ENCODE results near the gene PTDSS2. TPM values are rescaled to one million over a fixed set of nuclear protein-coding genes. Genes with fewer than 3 reads are reported as not detected.

PTDSS2 gene
- total RNA-seq, 2 experiments from 2014 or later = 14.8 to 18.8 TPM

- Mint-ChIP-seq H3K36me3 (ENCODE audit: low read depth) (peaks cover 19% of the 10 kb centered on the region), H3K27me3 (no peaks in the 10 kb centered on the region), H3K4me3 (no peak overlapping the region), H3K9me3 (ENCODE audit: low read depth) (no peaks in the 10 kb centered on the region), H3K27ac (peak overlapping the region; percentile 19), H3K4me1 (peaks cover 34% of the 10 kb centered on the region)
- DNase-seq (no peak), ATAC-seq (no peak)
- intact Hi-C loops (cut with DNase I, micrococcal nuclease) = loop anchor here in 1 of 2 experiments (5.0 kb wide), 1 partner anchor 248 kb away; the partner anchor contains the start of genes BET1L and RIC8A
- ChIA-PET CTCF (interaction anchor here (0.5 to 0.7 kb wide), 2 partner anchors 12 to 100 kb away, joined by 3 read pairs; no protein-coding TSS in a partner anchor), POLR2A (no interaction called here)
Observed at GRCh38 chr11:454801-455565, 4.9 kb downstream of the PTDSS2 start.

GRCh38 chr11:455566-456147 is 5.6 kb downstream of the PTDSS2 start:
- no peaks in the 10 kb centered on the region for H3K9me3 Mint-ChIP-seq (ENCODE audit: low read depth)
- intact Hi-C loops (cut with DNase I, micrococcal nuclease) = no loop called here
- peaks cover 22% of the 10 kb centered on the region for H3K36me3 Mint-ChIP-seq (ENCODE audit: low read depth)
- H3K4me1 Mint-ChIP-seq = peaks cover 33% of the 10 kb centered on the region
- ATAC-seq (no peak), DNase-seq (no peak)
- H3K27ac Mint-ChIP-seq = no peak overlapping the region
- ChIA-PET CTCF (interaction anchor here (0.6 to 1.5 kb wide), 3 partner anchors 8 to 50 kb away, joined by 3 to 5 read pairs (median 3); no protein-coding TSS in a partner anchor), POLR2A (no interaction called here)
- no peak overlapping the region for H3K4me3 Mint-ChIP-seq
- no peaks in the 10 kb centered on the region for H3K27me3 Mint-ChIP-seq

- ATAC-seq = peak; percentile 90
- peak; percentile 71 for DNase-seq
- Mint-ChIP-seq H3K4me1 (peaks cover 26% of the 10 kb centered on the region), H3K4me3 (peak overlapping the region; percentile 28), H3K27me3 (no peaks in the 10 kb centered on the region), H3K9me3 (ENCODE audit: low read depth) (no peaks in the 10 kb centered on the region), H3K27ac (peak overlapping the region; percentile 86), H3K36me3 (ENCODE audit: low read depth) (peaks cover 20% of the 10 kb centered on the region)
- intact Hi-C loops (cut with DNase I, micrococcal nuclease) = no loop called here
- ChIA-PET POLR2A (interaction anchor here (0.7 kb wide), 1 partner anchor 57 kb away, joined by 4 read pairs; no protein-coding TSS in a partner anchor), CTCF (interaction anchor here (0.6 to 1.8 kb wide), 5 partner anchors 9 to 151 kb away, joined by 3 to 5 read pairs (median 3); no protein-coding TSS in a partner anchor)
Observed at GRCh38 chr11:456533-456932, 6.5 kb downstream of the PTDSS2 start.

- peak overlapping the region; percentile 86 for H3K27ac Mint-ChIP-seq
- H3K27me3 Mint-ChIP-seq = no peaks in the 10 kb centered on the region
- ChIA-PET CTCF (interaction anchor here (1.2 to 1.8 kb wide), 3 partner anchors 10 to 151 kb away, joined by 3 to 5 read pairs (median 5); no protein-coding TSS in a partner anchor), POLR2A (interaction anchor here (0.7 kb wide), 1 partner anchor 58 kb away, joined by 4 read pairs; no protein-coding TSS in a partner anchor)
- ATAC-seq = peak; percentile 42
- intact Hi-C loops (cut with DNase I, micrococcal nuclease) = no loop called here
- H3K4me3 Mint-ChIP-seq = peak overlapping the region; percentile 28
- peaks cover 19% of the 10 kb centered on the region for H3K36me3 Mint-ChIP-seq (ENCODE audit: low read depth)
- H3K4me1 Mint-ChIP-seq = peaks cover 24% of the 10 kb centered on the region
- no peaks in the 10 kb centered on the region for H3K9me3 Mint-ChIP-seq (ENCODE audit: low read depth)
- no peak for DNase-seq
Observed at GRCh38 chr11:457111-457760, 7.2 kb downstream of the PTDSS2 start.

GRCh38 chr11:459511-460220 is 9.6 kb downstream of the PTDSS2 start:
- Mint-ChIP-seq H3K36me3 (ENCODE audit: low read depth) (peaks cover 19% of the 10 kb centered on the region), H3K4me3 (no peak overlapping the region), H3K27me3 (no peaks in the 10 kb centered on the region), H3K27ac (no peak overlapping the region), H3K9me3 (ENCODE audit: low read depth) (no peaks in the 10 kb centered on the region), H3K4me1 (peaks cover 24% of the 10 kb centered on the region)
- intact Hi-C loops (cut with DNase I, micrococcal nuclease) = no loop called here
- ATAC-seq (no peak), DNase-seq (no peak)
- ChIA-PET CTCF (no interaction called here), POLR2A (interaction anchor here (0.6 kb wide), 1 partner anchor 106 kb away, joined by 9 read pairs; no protein-coding TSS in a partner anchor)

- Mint-ChIP-seq H3K4me1 (peaks cover 23% of the 10 kb centered on the region), H3K36me3 (ENCODE audit: low read depth) (peaks cover 17% of the 10 kb centered on the region), H3K27me3 (no peaks in the 10 kb centered on the region), H3K27ac (no peak overlapping the region), H3K4me3 (no peak overlapping the region), H3K9me3 (ENCODE audit: low read depth) (no peaks in the 10 kb centered on the region)
- ATAC-seq (no peak), DNase-seq (no peak)
- ChIA-PET CTCF (interaction anchor here (0.7 kb wide), 1 partner anchor 11 kb away, joined by 3 read pairs; no protein-coding TSS in a partner anchor), POLR2A (no interaction called here)
- intact Hi-C loops (cut with DNase I, micrococcal nuclease) = no loop called here
Observed at GRCh38 chr11:460331-461199, 10.5 kb downstream of the PTDSS2 start.

GRCh38 chr11:461626-462025 is 11.5 kb downstream of the PTDSS2 start:
- H3K36me3 Mint-ChIP-seq (ENCODE audit: low read depth) = peaks cover 18% of the 10 kb centered on the region
- ChIA-PET POLR2A (no interaction called here), CTCF (interaction anchor here (0.7 kb wide), 1 partner anchor 10 kb away, joined by 3 read pairs; no protein-coding TSS in a partner anchor)
- no peak overlapping the region for H3K27ac Mint-ChIP-seq
- DNase-seq = no peak
- no peaks in the 10 kb centered on the region for H3K27me3 Mint-ChIP-seq
- intact Hi-C loops (cut with DNase I, micrococcal nuclease) = no loop called here
- peaks cover 14% of the 10 kb centered on the region for H3K4me1 Mint-ChIP-seq
- no peaks in the 10 kb centered on the region for H3K9me3 Mint-ChIP-seq (ENCODE audit: low read depth)
- H3K4me3 Mint-ChIP-seq = no peak overlapping the region
- ATAC-seq = no peak

GRCh38 chr11:462107-462890 is 12.2 kb downstream of the PTDSS2 start:
- peaks cover 7% of the 10 kb centered on the region for H3K4me1 Mint-ChIP-seq
- CTCF ChIA-PET = no interaction called here
- DNase-seq (no peak), ATAC-seq (no peak)
- no peaks in the 10 kb centered on the region for H3K27me3 Mint-ChIP-seq
- no peak overlapping the region for H3K27ac Mint-ChIP-seq
- peaks cover 14% of the 10 kb centered on the region for H3K36me3 Mint-ChIP-seq (ENCODE audit: low read depth)
- POLR2A ChIA-PET = no interaction called here
- intact Hi-C loops (cut with DNase I, micrococcal nuclease) = no loop called here
- H3K4me3 Mint-ChIP-seq = no peak overlapping the region
- no peaks in the 10 kb centered on the region for H3K9me3 Mint-ChIP-seq (ENCODE audit: low read depth)

- Mint-ChIP-seq H3K4me1 (no peaks in the 10 kb centered on the region), H3K27me3 (no peaks in the 10 kb centered on the region), H3K27ac (no peak overlapping the region), H3K4me3 (no peak overlapping the region), H3K36me3 (ENCODE audit: low read depth) (peaks cover 10% of the 10 kb centered on the region), H3K9me3 (ENCODE audit: low read depth) (no peaks in the 10 kb centered on the region)
- intact Hi-C loops (cut with DNase I, micrococcal nuclease) = no loop called here
- DNase-seq = no peak
- ChIA-PET CTCF (no interaction called here), POLR2A (no interaction called here)
- no peak for ATAC-seq
Observed at GRCh38 chr11:464316-464715, 14.2 kb downstream of the PTDSS2 start.

Measured in activated CD4-positive, alpha-beta T cell treated with anti-CD3 and anti-CD28 coated beads for 36 hours (primary cell).